22Rv1 (cell line): ENCODE data around the gene KDM4C.

Source experiments
- CTCF ChIP-seq: fragments of 450-650 bp; IDR thresholded peaks from 2 replicates; pipeline ENCODE4 v1.5.1; 2017; ENCODE audit warnings: mild to moderate bottlenecking
- ZFX ChIP-seq: fragments of 450-650 bp; IDR thresholded peaks from 2 replicates; pipeline ENCODE4 v1.6.1; 2017; ENCODE audit warnings: antibody characterized with exemption, borderline replicate concordance

DNA sequence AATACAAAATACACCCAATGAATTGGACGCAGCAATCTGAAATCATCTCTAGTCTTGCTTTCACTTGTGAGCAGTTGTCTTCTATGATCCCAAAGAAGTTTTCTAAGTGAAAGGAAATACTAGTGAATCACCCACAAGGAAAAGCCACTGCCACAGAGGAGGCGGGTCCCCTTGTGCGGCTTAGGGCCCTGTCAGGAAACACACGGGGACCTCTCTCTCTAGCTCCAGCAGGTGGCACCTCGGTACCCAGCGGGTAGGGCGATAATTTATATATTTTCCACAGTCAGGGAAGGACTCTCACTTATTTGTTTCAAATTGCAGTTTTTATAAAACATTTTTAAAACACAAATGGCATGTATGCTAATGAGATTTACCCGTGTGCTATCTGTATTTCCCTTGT is 417.1 kb downstream of the KDM4C start:
- TF ChIP-seq CTCF (no peak), ZFX (no peak)
